GM18867 (cell line): ENCODE results near the gene P2RX1.
"Not testable (repeated sequence)": the region's sequence is repeated elsewhere in the genome, so short reads cannot be mapped to it uniquely, and the experiment has no call there.

ENCODE experiments used
- ATAC-seq: cut with Tn5 transposase; IDR thresholded peaks from one replicate; pipeline ENCODE4 v1.9.1; 2021; ENCODE audit warnings: mild to moderate bottlenecking, moderate library complexity; ENCODE audit not compliant: unreplicated experiment

The P2RX1 gene

DNA sequence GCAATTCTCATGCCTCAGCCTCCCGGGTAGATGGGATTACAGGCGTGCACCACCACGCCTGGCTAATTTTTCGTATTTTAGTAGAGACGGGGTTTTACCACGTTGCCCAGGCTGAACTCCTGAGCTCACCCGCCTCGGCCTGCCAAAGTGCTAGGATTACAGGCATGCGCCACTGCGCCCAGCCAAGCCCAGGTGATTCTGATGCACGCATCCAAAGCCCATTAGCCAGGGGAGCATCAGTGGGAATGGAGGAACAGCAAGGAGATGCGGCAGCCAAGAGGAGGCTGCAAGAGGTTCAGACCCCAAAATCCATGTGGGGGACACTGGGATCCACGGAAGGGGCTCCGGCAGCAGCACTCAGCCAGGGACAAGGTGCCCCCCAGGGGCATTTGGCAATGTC is 35.9 kb upstream of the P2RX1 start:
- ATAC-seq, result no peak

DNA sequence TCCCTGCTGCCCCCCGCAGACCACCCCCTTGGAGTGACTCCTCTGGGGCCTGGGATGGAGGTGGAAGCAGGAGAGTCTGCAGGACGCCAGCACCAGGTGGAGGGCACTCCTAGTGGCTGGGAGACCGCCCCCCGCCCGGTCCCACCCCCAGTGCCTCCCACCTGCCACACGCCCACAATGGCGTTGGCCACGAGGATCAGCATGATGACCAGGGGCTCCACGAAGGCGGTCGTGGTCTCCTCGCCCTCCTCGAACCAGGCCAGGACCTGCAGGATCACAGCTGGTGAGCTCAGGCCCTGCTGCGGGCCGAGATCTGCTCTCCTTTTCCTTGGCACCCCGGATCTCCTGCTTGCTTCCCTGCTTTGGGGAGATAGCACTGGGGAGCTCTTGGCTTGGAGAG is 35.2 kb upstream of the P2RX1 start:
- ATAC-seq, result no peak

DNA sequence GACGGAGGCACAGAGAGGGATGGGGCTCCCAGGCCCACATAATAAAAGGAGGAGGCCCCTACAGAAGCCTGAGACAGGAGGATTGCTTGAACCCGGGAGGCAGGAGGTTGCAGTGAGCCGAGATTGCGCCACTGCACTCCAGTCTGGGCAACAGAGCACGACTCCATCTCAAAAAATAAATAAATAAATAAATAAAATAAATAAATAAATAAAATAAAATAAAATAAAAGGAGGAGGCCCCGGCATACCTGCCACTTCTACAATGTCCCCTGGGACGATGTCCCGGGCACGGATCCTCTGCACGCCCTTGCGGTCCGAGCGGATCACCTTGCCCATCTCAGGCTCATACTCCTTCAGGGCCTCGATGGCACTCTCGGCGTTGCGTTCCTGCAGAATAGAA is 34.7 kb upstream of the P2RX1 start:
- no peak for ATAC-seq

DNA sequence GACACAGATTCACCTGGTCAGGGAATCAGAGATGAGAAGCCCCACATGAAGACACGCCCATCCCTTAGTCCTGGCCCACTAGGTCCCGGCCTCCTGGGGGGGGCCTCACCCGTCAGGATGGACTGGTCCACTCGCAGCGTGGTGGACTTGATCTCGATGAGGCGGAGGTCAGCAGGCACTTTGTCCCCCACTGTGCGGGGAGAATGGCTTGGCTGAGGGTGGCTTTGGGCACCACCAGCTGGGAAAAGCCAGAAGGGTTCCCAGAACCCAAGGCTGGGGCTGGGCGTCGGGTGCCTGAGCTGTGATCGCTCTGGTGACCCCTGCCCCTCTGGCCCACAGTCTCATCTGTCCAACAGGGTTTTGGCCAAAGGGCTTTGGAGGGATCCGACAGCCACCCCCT is 34.3 kb upstream of the P2RX1 start:
- no peak for ATAC-seq

DNA sequence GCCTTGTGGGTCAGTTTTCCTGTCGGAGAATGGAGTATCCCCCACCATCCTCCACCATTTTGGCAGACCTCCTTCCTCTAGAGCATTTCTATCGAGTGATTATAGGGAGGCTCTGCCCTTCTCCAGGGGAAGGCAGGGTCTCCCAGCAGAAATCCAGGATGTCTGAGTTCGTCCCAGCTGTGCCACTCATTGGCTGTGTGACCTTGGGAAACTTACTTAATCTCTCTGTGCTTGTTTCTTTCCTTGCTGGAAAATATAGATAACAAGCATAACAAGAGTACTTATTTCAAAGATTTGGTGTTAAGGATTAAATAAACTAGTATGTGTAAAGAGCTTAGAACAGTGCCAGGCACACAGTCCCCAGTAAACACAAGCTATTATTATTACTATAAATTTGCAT is 33.2 kb upstream of the P2RX1 start:
- no peak for ATAC-seq

DNA sequence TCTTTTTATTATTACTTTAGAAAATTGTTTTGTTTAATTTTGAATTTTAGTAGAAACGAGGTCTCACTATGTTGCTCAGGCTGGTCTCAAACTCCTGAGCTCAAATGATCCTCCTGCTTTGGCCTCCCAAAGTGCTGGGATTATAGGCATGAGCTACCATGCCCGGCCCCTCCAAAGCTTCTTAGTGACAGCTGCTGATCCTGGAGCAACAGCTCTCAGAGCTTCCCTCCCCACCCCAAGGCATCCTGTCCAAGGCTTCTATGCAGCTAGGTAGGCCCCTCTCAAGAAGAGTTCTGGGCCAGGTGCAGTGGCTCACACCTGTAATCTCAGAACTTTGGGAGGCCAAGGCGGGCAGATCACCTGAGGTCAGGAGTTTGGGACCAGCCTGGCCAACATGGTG is 32.3 kb upstream of the P2RX1 start:
- not testable (repeated sequence) for ATAC-seq

DNA sequence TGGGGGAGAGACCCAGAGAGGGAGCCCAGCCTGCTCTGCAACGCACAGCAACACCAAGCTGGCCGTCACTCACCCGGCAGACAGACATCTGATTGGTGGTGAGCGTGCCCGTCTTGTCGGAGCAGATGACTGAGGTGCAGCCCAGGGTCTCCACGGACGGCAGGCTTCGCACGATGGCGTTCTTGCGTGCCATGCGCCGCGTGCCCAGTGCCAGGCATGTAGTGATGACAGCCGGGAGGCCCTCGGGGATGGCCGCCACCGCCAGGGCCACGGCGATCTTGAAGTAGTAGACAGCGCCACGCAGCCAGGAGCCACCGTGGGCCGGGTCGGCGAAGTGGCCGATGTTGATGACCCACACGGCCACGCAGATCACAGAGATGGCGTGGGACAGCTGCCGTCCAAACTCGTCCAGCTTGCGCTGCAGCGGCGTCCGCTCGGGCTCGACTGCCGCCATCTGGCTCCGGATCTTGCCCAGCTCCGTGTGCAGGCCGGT is 31.1 kb upstream of the P2RX1 start:
- no peak for ATAC-seq

DNA sequence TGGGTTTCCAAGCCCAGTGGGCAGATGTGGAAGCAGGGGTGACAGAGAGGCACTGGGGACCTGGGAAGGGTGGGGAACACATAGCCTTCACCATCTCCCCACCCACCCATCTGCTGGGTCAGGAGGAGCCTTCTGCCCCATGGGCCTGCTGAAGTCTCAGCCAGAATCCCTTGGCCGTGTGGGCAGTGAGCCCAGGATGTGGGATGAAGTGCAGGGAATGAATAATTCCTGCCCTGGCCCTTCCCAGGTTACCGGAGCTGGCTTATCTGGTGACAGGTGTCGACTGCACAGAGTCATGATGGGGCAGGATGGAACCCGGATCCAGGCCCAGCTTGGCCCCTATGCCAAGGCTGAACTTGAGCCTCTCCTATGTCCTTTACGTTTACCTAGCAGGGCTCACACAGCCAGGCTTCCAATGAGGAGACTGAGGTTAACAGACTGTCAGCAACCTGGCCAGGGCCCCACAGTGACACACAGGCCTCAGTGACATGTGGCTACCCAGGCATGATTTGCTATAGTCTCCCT is 30.5 kb upstream of the P2RX1 start:
- ATAC-seq, result no peak

DNA sequence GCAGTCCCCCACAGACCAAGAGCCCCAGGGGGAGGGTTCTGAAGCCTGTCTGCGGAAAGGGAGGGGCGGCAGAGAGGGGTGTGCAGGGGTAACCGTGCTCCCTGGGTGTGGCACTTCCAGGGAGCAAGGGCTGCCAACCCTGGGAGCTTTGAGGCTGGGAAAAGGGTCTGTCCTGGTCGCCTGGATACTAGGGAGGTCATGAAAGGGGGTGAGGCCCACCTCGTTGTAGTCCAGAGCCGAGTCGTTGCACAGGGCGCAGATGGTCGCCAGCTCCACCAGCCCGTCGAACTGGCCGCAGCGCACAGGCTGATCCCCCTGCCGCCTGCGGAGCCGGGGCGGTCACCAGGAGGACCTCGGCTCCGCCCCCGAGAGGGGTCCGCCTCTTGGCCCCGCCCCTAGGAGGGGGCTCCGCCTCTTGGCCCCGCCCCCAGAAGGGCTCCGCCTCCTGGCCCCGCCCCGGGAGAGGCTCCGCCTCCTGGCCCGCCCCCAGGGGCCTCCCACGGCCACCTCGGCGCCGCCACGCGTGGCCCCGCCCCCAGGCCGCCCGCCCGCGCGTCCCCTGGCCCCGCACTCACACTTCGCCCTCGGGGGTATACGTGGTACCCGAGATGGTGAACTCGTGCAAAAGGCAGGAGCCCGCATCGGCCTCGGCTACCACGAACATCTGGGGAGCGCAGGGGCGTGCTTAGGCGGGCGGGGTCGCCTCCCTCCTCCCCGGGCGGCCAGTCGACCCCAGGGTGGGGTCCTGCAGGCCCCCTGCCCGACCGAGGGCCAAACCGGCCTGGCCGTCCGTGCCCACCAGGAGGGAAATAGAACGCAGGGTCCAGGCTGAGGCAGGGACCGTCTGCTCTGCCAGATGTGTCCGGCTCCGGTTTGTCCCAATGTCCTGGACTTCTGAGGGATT is 28.5 kb upstream of the P2RX1 start:
- ATAC-seq, result no peak

DNA sequence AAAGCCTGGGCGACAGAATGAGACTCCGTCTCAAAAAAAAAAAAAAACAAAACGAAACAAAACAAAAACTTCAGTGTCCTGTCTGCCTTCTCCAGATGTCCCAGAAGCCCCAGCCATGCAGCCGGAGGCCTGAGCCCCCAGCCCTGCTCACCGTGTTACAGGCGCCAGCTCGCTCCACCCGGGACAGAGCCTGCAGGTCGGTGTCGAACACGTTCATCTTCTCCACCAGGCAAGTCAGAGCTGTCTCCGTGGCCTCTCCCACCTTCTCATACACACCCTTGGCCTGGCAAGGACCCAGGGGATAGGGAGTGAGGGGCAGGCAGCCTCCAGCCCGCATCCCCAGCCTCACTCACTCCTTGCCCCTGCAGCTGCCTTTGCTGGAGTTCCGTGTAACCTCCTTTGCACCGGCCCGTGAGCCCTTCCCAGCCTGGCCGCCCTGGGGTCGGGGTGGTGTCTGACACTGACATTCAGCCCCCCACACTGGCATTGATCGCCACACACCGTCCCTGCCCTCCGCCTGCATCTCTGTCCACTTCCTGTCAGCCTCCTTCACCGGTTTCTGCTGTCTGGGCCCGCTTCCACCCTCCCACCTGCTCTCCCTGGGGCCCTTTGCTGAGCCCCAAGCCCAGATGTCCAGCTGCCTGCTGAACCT is 27.1 kb upstream of the P2RX1 start:
- ATAC-seq, result no peak

DNA sequence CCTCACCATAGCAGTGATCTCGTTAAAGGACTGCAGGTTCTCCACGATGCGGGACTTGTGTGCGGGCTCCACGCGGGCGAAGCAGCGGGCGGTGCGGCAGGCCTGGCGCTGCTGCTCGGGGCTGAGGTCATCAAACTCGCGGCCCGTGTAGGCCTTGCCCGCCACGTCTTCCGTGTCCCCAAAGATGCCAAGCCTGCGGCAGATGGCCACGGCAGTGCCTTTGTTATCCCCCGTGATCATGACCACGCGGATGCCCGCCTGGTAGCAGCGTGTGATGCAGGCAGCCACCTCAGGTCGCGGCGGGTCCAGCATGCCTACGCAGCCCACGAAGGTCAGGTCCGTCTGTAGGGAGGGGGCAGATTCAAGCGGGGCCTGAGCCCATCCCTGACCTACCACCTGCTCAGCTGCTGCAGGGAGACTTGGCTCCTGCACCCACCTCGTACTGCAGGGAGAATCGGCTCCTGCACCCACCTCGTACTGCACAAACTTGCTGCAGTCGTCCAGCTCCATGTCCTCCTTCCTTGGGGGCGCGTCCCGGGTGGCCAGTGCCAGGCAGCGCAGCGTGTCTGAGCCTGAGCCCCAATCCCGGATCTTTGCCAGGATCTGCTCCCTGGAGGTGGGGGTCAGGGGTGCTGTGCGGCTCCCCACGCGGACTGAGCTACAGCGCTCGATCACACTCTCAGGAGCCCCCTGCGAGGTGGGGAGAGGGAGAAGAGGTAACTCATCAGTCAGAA is 24.9 kb upstream of the P2RX1 start:
- no peak for ATAC-seq

DNA sequence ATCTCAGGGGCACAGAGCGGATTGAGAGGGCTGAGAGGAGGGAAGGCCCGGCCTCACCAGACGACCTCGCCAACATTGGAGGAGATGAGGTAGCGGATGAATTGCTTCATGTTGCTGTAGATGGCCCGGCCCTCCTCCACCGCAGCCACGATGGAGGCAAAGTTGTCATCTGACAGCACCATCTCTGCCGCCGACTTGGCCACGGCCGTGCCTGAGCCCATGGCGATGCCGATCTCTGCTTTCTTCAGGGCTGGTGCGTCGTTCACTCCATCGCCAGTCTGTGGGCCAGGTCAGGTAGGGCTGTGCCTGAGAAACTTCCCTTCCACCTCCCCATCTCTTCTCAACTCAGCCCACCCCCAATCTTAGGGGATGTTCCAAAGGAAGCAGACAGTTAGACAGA is 21.1 kb upstream of the P2RX1 start:
- ATAC-seq, result no peak

DNA sequence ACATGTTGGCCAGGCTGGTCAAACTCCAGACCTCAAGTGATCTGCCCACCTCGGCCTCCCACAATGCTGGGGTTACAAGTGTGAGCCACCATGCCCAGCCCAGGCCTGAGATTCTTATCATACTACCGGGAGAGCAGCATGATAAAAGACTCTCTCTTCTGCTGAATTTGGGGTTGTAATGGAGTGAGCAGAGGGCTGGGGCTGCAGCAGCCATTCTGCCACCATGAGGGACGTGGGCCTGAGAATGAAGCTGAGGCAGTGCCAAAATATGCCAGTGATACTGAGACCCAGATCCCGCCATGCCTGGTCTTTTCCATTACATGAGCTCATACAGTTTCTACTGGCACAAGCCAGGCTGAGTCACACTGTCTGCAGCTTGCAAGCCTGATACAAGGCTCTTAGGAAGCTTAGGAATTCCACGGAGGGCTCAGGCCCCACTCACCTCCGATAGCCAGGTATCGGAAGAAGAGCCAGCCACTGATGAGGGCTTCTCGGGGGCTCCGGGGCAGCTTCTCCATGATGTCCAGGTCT is 19.6 kb upstream of the P2RX1 start:
- ATAC-seq, result no peak

DNA sequence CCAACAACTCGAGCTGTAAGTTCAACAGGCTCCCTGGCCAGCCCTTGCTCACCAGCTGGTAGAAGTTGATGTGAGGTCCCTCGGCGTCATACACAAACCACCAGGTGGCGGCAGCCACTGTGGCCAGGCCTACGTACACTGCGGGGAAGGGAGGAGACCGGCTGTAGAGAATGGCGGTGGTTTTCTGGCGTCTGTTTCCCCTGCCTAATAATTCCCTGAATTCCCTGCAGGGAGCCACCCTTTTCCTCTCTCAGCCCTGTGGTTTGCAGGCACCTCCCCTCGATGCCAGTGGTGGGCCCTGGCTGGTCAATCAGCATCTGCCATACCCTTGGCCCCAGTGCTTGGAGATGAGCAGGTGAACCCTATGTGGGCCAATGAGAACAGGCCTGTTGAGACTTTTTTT is 18.9 kb upstream of the P2RX1 start:
- no peak for ATAC-seq

DNA sequence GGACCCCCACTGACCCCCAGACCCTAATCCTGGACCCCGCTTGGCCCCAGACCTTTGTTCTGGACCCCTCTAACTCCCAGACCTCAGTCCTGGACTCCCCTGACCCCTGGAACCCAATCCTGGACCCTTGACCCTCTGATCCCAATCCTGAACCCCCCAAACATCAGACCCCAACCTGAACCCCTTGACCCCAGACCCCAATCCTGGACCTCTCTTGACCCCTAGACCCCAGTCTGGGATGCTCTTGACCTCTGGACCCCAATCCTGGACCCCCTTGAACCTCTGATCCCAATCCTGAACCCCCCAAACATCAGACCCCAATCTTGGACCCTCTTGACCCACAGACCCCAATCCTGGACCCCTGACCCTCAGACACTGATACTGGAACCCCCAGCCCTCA is 13.5 kb upstream of the P2RX1 start:
- no peak for ATAC-seq

DNA sequence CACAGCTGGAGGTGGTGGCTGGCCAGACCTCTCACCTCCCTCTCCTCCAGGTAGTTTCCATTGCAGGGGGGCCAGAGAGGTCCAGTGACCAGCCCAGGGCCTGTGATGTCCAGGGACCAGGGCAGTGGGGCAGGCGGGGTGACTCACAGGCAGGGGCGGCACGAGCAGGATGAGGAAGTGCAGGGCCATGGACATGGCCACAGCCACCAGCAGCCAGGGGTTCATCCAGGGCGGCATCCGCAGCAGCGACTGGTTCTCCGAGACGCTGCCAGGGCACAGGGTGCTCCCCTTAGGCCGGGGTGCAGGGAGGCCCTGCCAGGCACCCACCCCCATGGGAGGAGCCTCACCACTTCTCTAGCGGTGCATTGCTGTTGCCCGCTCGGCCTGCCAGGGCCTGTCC is 12.9 kb upstream of the P2RX1 start:
- ATAC-seq, result no peak

DNA sequence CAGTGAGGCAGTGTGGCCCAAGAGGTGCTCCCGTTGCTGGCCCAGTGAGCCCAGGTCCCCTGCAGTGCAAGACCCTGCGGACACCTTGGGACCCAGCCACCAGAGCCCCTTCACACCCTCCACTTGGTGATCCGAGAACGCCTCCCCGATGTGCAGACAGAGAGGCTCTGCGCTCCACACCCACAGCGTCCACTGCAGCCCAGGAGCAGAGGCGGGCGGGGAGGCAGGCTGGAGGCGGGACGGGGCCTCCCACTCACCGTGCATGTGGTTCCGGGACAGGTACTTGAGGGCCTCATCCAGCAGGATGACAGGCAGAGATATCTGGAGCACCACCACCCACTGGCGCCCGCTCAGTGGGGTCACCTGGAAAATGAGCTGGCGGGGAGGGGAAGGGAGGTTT is 12.1 kb upstream of the P2RX1 start:
- no peak for ATAC-seq

DNA sequence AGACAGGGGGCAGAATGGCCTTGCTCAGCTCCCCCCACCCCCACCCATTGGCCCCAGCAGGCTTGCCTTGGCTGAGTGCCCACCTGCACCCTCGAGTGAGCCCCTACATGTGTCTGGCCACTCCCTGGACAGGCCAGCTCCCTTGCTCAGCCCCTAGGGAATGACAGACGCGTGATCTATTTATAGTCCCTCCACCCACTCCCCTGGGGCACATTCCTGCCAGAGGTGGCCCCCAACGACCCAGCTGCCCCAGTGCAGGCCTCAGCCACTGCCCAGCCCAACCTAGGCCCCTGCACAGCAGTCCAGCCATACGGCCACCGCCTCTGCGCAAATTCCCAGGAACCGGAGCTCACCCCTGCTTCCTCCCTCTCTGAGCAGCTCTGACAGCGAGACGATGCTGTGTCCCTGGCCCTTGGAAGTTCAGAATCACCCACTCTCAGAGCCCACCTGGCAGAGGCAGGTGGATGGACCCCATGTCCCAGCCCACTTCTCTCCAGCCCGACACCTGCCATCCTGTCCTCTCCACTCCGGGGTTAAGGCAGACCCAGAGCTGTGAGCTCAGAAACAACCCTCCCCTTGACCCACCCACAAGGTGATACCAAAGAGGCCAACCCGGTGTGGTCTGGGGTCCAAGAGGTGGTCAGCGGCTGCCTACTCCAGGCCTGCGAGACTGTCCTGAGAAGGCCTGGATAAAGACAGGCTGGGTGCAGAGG is 11.5 kb upstream of the P2RX1 start:
- no peak for ATAC-seq

DNA sequence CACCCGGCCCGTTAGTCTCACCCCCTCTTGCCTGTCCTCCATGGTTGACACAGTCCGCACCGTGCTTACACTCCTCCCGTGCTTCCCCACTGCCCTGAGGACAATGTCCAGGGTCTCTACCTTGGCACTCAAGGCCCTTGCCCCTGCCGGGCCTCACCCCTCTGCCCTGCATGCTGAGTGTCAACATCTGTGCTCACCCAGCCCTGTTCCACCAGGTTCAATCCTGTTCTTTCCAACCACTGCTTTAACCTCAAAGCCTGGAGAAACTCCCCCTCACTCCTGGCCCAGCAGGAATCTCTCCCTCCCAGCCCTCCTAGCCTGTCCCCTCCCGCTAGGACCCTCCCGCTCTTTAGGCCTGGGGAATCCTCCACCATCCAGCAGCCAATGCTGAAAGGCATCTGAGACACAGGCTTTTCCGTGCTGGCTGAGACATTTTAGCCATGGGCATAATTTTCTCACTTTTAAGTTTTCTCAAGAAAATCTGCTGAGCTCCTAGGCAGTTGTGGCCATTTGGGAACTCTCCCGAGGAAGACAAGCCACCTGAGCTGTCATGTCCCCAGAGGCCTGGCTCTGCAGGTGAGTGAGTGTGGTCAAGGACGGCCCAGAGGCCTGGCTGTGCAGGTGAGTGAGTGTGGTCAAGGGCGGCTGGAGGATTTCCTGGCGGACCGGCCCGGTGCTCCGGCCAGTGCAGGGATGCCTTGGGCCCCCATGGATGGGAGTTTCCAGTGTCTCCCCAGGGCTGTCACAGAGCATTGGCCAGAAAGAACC is 10.8 kb upstream of the P2RX1 start:
- ATAC-seq, result no peak
